NCI-H1436 treated with DMSO at 0.1 percent for 48 hours (cell line): ENCODE measurements around the gene TPK1.

ENCODE experiments used
- DNase-seq: peaks from one replicate; lab custom pipeline; 2025; lab: John Stamatoyannopoulos, UW

The TPK1 gene

GRCh38 chr7:144835652-144836544, at the start of gene TPK1:
TPK1 (minus strand) TSS chr7:144836053; CDS start chr7:144835602, 451 bp downstream.
- peak; percentile 46 for DNase-seq

DNA sequence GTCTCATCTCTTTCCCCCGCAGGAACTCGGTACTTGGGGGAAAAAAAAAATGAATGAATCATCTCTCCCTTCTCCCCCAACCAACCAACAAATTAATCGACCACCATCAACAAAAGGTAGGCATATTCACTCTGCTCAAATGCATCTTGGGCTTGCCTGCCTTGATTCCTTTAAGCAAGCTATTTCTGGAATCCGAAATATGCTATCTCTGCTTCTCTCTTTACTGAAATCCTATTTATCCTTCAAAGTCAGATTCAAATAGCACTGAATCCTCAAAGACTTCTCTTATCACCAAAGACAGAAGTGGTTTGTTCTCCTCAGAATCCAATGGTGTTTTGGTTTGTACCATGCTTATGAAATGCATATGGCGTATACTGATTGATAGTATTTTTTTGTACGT, 49.6 kb upstream of the TPK1 start:
- no peak for DNase-seq

DNA sequence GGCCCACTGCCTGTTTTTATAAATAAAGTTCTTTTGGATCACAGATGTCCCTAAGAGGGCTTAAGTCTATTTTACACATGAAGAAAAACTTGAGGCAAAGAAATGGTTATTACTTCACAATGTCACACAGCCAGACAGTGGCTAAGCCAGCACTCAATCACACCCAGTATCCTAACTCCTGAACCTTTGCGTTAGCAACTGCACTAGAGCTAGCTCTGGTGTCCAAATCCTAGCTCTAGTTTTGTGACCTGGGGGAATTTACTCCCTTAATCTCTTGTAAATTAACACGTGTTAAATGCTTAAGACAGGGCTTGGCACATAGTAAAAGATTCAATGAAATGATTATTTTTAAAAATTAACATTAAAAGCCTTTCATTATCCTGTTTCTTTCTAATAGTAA, 49.0 kb upstream of the TPK1 start:
- no peak for DNase-seq

- no peak for DNase-seq
Observed at GRCh38 chr7:144873316-144873845, 37.5 kb upstream of the TPK1 start.

DNA sequence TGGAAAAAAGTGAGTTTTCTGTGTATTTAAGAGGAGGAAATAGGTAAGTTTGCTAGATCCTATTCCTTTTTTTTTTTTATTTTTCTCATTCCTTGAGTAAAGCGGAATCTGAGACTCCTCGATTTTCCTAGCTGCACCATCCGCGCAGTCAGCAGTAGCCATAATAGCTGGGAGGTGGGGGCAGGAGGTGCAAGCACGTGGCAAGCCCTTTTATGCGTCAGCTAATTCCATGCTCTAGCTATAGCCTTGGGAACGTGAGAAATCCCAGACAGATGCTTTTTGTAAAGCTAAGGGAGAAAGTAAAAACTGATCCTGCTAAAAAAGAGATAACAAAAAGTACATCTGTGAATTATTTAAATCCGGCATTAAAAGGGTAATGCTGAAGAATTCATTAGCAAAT, 33.2 kb upstream of the TPK1 start:
- no peak for DNase-seq

GRCh38 chr7:144866189-144866588, 30.3 kb upstream of the TPK1 start:
- no peak for DNase-seq

DNA sequence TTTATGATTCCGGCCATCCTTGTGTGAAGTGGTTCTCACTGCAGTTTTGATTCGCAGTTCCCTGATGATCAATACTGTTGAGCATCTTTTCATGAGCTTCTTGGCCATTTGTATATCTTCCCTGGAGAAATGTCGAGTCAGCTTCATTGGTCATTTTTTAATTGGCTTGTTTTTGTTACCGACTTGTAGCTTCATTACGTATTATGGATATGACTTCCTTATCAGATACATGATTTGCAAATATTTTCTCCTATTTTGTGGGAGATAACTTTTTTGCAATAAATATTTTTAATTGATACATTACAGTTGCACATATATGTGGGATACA, 27.4 kb upstream of the TPK1 start:
- DNase-seq, result no peak

GRCh38 chr7:144862612-144863319, 26.9 kb upstream of the TPK1 start:
- DNase-seq, result no peak

DNA sequence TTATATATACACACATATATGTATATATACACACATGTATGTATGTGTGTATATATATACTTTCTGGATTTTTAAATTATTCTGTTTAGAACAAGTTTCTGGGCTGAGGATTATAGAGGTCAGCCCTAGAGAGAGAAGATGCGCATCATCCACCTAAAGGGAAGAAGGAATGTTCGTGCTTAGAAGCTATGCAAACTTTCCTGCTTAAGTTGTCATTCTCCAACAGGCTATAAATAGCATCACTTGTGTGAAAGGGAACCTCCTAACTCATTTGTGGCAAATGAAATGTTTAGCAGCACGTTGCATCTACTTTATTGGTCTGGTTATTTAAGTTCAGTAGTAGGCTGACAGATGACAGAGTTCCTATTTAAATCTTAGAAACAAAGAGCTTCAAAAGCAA, 23.9 kb upstream of the TPK1 start:
- DNase-seq, result no peak

DNA sequence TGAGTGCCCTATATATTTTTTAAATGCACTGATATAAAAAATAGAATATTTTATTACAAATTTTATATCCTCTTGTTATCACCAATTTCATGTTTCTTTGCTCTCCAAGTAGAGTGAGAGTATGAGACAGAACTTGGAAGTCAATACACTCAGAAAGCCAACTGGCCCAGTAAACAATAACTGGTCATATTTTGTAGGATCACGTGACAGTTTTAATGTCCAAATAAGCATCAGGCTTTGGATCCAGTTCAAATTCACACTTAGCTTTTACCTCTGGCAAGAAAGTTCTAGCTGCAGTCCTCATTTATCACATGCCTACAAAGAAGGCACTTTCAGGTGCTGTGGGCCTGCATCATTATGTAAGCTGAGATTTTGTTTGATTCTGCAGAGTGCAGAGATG, 21.6 kb upstream of the TPK1 start:
- DNase-seq, result no peak

DNA sequence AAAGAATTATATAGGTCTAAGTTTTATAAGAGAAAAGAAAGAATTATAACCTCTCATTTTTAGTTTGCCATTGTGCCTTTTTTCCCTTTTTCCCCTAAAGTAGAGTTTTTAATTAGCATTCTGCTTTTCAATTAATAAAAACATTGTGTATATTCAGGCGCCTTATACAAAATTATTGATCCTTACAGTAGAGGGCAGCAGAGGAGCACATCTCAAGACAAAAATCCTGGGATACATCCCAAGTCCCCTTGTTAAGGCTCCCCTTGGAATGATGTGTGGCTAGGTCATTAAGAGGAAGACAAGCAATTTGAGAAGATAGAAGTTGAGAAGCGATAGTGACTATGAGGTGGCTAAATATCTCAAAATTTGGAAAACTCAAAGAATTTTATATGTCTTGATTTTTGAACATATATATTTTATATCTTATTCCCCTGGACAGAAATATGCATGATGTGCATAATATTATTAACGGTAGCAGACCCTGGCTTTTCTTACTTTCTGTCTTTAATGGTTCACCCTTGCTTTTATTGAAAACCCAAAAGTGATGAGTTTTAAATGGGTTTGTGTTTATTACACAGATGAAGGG, 19.1 kb upstream of the TPK1 start:
- no peak for DNase-seq

GRCh38 chr7:144853542-144853941, 17.7 kb upstream of the TPK1 start:
- DNase-seq, result no peak

DNA sequence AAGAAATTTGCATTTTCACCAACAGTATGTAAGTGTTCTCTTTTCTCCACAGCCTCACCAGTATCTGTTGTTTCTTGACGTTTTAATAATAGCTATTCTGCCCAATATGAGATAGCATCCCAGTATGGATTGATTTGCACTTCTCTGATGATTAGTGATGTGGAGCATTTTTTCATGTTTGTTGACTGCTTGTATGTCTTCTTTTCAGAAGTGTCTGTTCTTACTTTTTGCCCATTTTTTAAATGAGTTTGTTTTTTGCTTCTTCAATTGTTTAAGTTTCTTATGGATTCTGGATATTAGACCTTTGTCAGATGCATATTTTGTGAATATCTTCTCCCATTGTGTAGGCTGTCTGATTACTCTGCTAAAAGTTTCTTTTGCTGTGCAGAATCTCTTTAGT, 12.2 kb upstream of the TPK1 start:
- DNase-seq, result no peak

- DNase-seq, result no peak
Observed at GRCh38 chr7:144842377-144842851, 6.6 kb upstream of the TPK1 start.

DNA sequence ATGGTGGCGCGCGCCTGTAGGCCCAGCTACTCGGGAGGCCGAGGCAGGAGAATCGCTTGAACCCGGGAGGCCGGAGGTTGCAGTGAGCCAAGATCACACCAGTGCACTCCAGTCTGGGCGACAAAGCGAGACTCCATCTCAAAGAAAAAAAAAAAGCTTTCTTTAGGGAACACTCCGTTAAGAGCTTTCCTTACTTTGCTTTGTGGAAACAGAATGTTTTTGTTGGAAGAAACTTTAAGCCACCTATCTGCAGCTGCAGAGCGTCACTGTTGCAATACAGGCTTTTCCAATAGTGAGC, 641 bp upstream of the TPK1 start:
- DNase-seq, result no peak

GRCh38 chr7:144835155-144835611, 670 bp downstream of the TPK1 start:
- no peak for DNase-seq

- no peak for DNase-seq
Observed at GRCh38 chr7:144834641-144835144, 1.2 kb downstream of the TPK1 start.

DNA sequence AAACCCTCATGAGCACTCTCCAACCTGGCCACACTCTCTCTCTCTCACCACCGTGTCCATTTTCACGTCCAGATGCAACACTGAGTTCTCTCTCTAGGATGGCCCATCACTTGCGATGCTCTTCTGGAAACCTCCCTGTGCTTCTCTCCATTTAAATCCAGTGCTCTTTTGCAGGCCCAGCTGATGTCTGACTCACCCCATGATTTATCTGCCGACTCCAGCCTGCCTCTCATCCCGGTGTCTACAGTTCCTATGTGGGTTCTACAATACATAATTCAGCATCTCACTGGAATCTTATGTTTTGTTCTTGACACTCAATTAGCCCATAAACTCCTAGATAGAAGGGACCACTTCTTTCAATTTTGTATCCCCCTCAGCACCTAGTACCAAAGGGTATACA, 5.0 kb downstream of the TPK1 start:
- DNase-seq, result no peak

- no peak for DNase-seq
Observed at GRCh38 chr7:144830024-144830785, 5.6 kb downstream of the TPK1 start.

GRCh38 chr7:144827621-144828020, 8.2 kb downstream of the TPK1 start:
- no peak for DNase-seq

DNA sequence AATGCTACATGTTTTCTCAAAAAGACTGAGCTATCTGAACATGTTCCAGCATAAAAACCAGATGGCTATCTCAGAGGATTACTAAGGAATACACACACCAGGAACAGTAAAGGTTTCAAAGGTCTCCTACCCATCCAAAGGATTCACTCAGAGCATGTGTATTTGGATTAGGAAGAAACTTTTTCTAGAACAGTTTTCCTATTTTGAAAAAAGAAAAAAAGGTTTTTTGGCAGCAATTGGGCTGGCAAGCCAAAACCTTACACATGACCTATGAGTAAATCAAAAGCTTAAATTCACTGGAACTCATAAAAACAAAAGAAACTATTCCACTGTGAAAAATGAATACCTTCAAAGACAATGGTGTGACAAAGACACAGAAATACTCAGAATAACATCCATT, 9.6 kb downstream of the TPK1 start:
- DNase-seq, result no peak

GRCh38 chr7:144824360-144824759, 11.5 kb downstream of the TPK1 start:
- no peak for DNase-seq
